HepG2 (cell line): ENCODE measurements around the gene ARHGAP30. TPM values are rescaled to one million over a fixed set of nuclear protein-coding genes. Genes with fewer than 3 reads are reported as not detected.

Source experiments
- ATAC-seq: fragments of 200-7000 bp; cut with Tn5 transposase; 3 replicates; pipeline ENCODE4 v1.9.1; 2020; ENCODE audit warnings: mild to moderate bottlenecking, moderate library complexity
- BruUV-seq: library from RNA; stranded (reverse); fragments of 400-500 nt; replicated peaks from 2 replicates; lab custom pipeline; 2021; lab: Mats Ljungman, UMichigan
- CTCF ChIA-PET: fragments of 300-600 bp; formaldehyde crosslinking; extraction: SDS; loops from one replicate; lab custom pipeline; 2021; ENCODE audit warnings: low total read pairs, inconsistent platforms, low intra/inter-chr PET ratio; lab: Yijun Ruan, JAX
- POLR2A ChIA-PET: fragments of 350-600 bp; sonication (Branson Sonifier 250); formaldehyde crosslinking; loops from one replicate; lab custom pipeline; 2020; ENCODE audit warnings: antibody characterized with exemption, inconsistent platforms; lab: Yijun Ruan, JAX
- DNase-seq: peaks from one replicate; pipeline ENCODE4 v3.0.0-alpha.2; 2015; ENCODE audit warnings: low spot score
- FAIRE-seq: peaks from 3 replicates; lab custom pipeline; 2011; peaks lifted over from hg19 to GRCh38; lab: Jason Lieb, UNC
- H2AFZ ChIP-seq: one replicate; pipeline ENCODE4 v1.6.1; 2011; ENCODE audit warnings: low read length, inconsistent platforms
- H3K27ac ChIP-seq: fragments of 300-600 bp; 3 replicates; pipeline ENCODE4 v1.8.0; 2011; ENCODE audit warnings: mixed run types, mild to moderate bottlenecking, mixed read lengths, low read length, inconsistent platforms; ENCODE audit not compliant: insufficient read depth; ENCODE audit errors: extremely low read length
- H3K27me3 ChIP-seq, 2 experiments: fragments of 200-600 bp in 1 of 2; 2 replicates in 1 of 2; 3 replicates in 1 of 2; pipeline versions ENCODE4 v1.6.0 to v1.8.0; 2011; ENCODE audit warnings: low read length in 2 of 2, mild to moderate bottlenecking in 2 of 2, moderate library complexity in 2 of 2, inconsistent platforms in 1 of 2; ENCODE audit not compliant: insufficient read depth in 2 of 2, control insufficient read depth in 1 of 2
- H3K36me3 ChIP-seq, 2 experiments: fragments of 200-600 bp in 1 of 2; replicated peaks in 1 of 2; 2 replicates in 1 of 2; 3 replicates in 1 of 2; pipeline versions ENCODE4 v1.5.1 to v1.8.0; 2011; ENCODE audit warnings: low read length in 2 of 2, inconsistent platforms in 1 of 2; ENCODE audit not compliant: insufficient read depth in 2 of 2, control insufficient read depth in 1 of 2
- H3K4me1 ChIP-seq: 2 replicates; pipeline ENCODE4 v1.5.1; 2012; ENCODE audit warnings: low read length, inconsistent platforms; ENCODE audit not compliant: insufficient read depth
- H3K4me2 ChIP-seq: 2 replicates; pipeline ENCODE4 v1.6.0; 2011; ENCODE audit warnings: low read depth, low read length, inconsistent platforms
- H3K4me3 ChIP-seq, 3 experiments: fragments of 200-600 bp in 1 of 3; sonication (generic), shearing (Covaris generic) in 1 of 3; replicated peaks in 1 of 3; 2 replicates each; pipeline ENCODE4 v1.5.1; 2011 to 2016; ENCODE audit warnings: low read length in 3 of 3, inconsistent platforms in 2 of 3, low read depth in 2 of 3, mild to moderate bottlenecking in 2 of 3, control low read depth in 1 of 3, mixed read lengths in 1 of 3; ENCODE audit not compliant: insufficient read depth in 1 of 3
- H3K79me2 ChIP-seq: one replicate; pipeline ENCODE4 v1.6.1; 2011; ENCODE audit warnings: low read length, inconsistent platforms; ENCODE audit not compliant: insufficient read depth
- H3K9ac ChIP-seq: 2 replicates; pipeline ENCODE4 v1.6.0; 2011; ENCODE audit warnings: mild to moderate bottlenecking, low read depth, low read length, inconsistent platforms; ENCODE audit not compliant: insufficient read depth
- H3K9me3 ChIP-seq: 2 replicates; pipeline ENCODE4 v1.5.1; 2012; ENCODE audit warnings: mild to moderate bottlenecking, low read length
- H4K20me1 ChIP-seq: 2 replicates; pipeline ENCODE4 v1.6.0; 2011; ENCODE audit warnings: inconsistent platforms, mild to moderate bottlenecking, low read length, moderate library complexity; ENCODE audit not compliant: insufficient read depth
- DR1 ChIP-seq: sonication (generic); formaldehyde crosslinking; IDR thresholded peaks from 2 replicates; pipeline ENCODE4 v1.8.0; 2021; ENCODE audit warnings: mild to moderate bottlenecking, missing genetic modification reagents, inconsistent platforms
- HNRNPUL1 ChIP-seq: fragments of 200-400 bp; formaldehyde crosslinking; IDR thresholded peaks from 2 replicates; pipeline ENCODE4 v1.6.1; 2017; ENCODE audit warnings: low read depth, mild to moderate bottlenecking, low read length, moderate library complexity
- SMC3 ChIP-seq: IDR thresholded peaks from 2 replicates; pipeline ENCODE4 v1.6.1; 2011; ENCODE audit warnings: low read length, improper control_type of control experiment
- TBX2 ChIP-seq: sonication (generic); formaldehyde crosslinking; IDR thresholded peaks from 2 replicates; pipeline ENCODE4 v1.5.0; 2020; ENCODE audit warnings: missing genetic modification reagents, mild to moderate bottlenecking, borderline replicate concordance
- ZNF367 ChIP-seq: sonication (generic); formaldehyde crosslinking; IDR thresholded peaks from 2 replicates; pipeline ENCODE4 v1.4.0; 2020; ENCODE audit warnings: missing genetic modification reagents, borderline replicate concordance
- WGBS: methylation state at CpG from one replicate; pipeline ENCODE4 v1.1.6; 2017; ENCODE audit warnings: low lambda C conversion rate; 5-methylcytosine and 5-hydroxymethylcytosine counted together
- in situ Hi-C: cut with HindIII; loops from 2 replicates; pipeline ENCODE4 v1.10.0; 2017; ENCODE audit warnings: low pct_unique_long_range_greater_than_20kb; ENCODE audit not compliant: extremely low pct_ligation_motif_present
- intact Hi-C: fragments of 100-400 bp; cut with micrococcal nuclease; formaldehyde crosslinking; loops from one replicate; pipeline ENCODE4 v1.10.0; 2022; ENCODE audit not compliant: unreplicated experiment
- polyA plus RNA-seq, 8 experiments: library from polyadenylated mRNA; depleted of rRNA in 3 of 8; stranded (reverse) in 7 of 8; unstranded in 1 of 8; fragments of >200 nt; fragmentation: Illumina TruSeq in 4 of 8; extraction: Trizol in 4 of 8; gene quantifications; 2 replicates each; pipeline versions ENCODE4 v1.2.1 to v1.2.3, GENCODE V29; 2011 to 2016; ENCODE audit warnings: low read depth in 4 of 8, missing spikeins in 1 of 8, mixed read lengths in 1 of 8; ENCODE audit not compliant: insufficient read depth in 1 of 8
- total RNA-seq, 5 experiments: library from RNA; depleted of rRNA; stranded (reverse); fragments of >200 nt; fragmentation: Illumina TruSeq; extraction: Trizol; gene quantifications; 2 replicates each; pipeline ENCODE4 v1.2.3, GENCODE V29; 2016; ENCODE audit warnings: low read depth in 1 of 5
- TF ChIP-seq, protein P1 (sequence below): sonication (generic); formaldehyde crosslinking; IDR thresholded peaks from 2 replicates; pipeline ENCODE4 v1.9.0; 2021; ENCODE audit warnings: missing genetic modification reagents, borderline replicate concordance
- TF ChIP-seq, protein P2 (sequence below): sonication (generic); formaldehyde crosslinking; IDR thresholded peaks from 2 replicates; pipeline ENCODE4 v1.5.0; 2020; ENCODE audit warnings: missing genetic modification reagents

ARHGAP30 gene
- total and polyA plus RNA-seq, 2 of the 13 experiments (the other 11 are each of a cell fraction or from before 2014, with no cell fraction given) = 0.13 to 0.20 TPM

DNA sequence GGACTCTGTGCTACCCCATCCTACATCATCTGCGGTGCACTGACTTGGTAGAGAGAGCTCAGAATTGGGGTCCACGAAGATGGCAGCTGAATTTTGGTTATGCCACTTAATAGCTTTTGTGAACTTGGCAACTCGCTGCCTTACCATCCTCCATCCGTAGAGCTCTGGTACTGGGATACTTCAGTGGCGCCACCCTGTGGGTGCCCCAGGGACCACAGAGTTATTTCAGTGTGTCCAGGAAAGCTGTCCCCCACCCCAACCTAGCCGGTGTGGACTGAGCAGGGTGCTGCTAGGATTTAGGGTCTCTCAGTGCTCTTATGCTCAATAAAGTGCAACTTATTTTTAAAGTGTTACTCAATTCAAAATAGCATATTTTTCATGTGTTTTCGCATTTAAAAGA, 14.9 kb downstream of the ARHGAP30 start:
- TF ChIP-seq, protein P1, sequence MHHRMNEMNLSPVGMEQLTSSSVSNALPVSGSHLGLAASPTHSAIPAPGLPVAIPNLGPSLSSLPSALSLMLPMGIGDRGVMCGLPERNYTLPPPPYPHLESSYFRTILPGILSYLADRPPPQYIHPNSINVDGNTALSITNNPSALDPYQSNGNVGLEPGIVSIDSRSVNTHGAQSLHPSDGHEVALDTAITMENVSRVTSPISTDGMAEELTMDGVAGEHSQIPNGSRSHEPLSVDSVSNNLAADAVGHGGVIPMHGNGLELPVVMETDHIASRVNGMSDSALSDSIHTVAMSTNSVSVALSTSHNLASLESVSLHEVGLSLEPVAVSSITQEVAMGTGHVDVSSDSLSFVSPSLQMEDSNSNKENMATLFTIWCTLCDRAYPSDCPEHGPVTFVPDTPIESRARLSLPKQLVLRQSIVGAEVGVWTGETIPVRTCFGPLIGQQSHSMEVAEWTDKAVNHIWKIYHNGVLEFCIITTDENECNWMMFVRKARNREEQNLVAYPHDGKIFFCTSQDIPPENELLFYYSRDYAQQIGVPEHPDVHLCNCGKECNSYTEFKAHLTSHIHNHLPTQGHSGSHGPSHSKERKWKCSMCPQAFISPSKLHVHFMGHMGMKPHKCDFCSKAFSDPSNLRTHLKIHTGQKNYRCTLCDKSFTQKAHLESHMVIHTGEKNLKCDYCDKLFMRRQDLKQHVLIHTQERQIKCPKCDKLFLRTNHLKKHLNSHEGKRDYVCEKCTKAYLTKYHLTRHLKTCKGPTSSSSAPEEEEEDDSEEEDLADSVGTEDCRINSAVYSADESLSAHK (CRISPR knock-in tag) = no peak
- TF ChIP-seq SMC3 (no peak), TBX2 (CRISPR knock-in tag) (no peak), DR1 (CRISPR knock-in tag) (no peak), ZNF367 (CRISPR knock-in tag) (no peak), HNRNPUL1 (no peak)
- TF ChIP-seq, protein P2, sequence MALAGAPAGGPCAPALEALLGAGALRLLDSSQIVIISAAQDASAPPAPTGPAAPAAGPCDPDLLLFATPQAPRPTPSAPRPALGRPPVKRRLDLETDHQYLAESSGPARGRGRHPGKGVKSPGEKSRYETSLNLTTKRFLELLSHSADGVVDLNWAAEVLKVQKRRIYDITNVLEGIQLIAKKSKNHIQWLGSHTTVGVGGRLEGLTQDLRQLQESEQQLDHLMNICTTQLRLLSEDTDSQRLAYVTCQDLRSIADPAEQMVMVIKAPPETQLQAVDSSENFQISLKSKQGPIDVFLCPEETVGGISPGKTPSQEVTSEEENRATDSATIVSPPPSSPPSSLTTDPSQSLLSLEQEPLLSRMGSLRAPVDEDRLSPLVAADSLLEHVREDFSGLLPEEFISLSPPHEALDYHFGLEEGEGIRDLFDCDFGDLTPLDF (CRISPR knock-in tag) = no peak
- no peak overlapping the region for H3K27ac ChIP-seq

More for the DNA sequence above, 14.9 kb downstream of the ARHGAP30 start:
- Histone ChIP-seq H3K36me3 (no peaks in the 10 kb centered on the region), H3K4me1 (peaks cover 10% of the 10 kb centered on the region), H2AFZ (no peak overlapping the region), H3K79me2 (no peaks in the 10 kb centered on the region), H3K27me3 (no peaks in the 10 kb centered on the region), H3K9ac (no peak overlapping the region), H4K20me1 (no peaks in the 10 kb centered on the region), H3K4me3 (no peak overlapping the region), H3K4me2 (no peak overlapping the region), H3K9me3 (no peaks in the 10 kb centered on the region)
- CTCF ChIA-PET = no interaction called here
- ATAC-seq (no peak), FAIRE-seq (no peak), DNase-seq (no peak)
- POLR2A ChIA-PET = interaction anchor here (1.5 kb wide), 1 partner anchor 10 kb away, joined by 6 read pairs; the partner anchor contains the start of gene USF1
- BruUV-seq = no TSS peak
- in situ Hi-C loops (loop anchor here (5.0 kb wide), 1 partner anchor 47 kb away; no protein-coding TSS in a partner anchor), intact Hi-C loops (no loop called here)
- WGBS = 47% methylated on average over 6 of the region's 7 CpGs
